GM10248 (cell line): ENCODE measurements around the gene WNT16.
"Not testable (repeated sequence)": the region's sequence is repeated elsewhere in the genome, so short reads cannot be mapped to it uniquely, and the experiment has no call there.

Experiments
- CTCF ChIA-PET: fragments of 300-600 bp; sonication (Branson Sonifier 250); formaldehyde crosslinking; extraction: SDS; loops from one replicate; lab custom pipeline; 2021; ENCODE audit warnings: antibody characterized with exemption; lab: Yijun Ruan, JAX
- POLR2A ChIA-PET: fragments of 350-650 bp; sonication (Branson Sonifier 250); formaldehyde crosslinking; extraction: SDS; loops from one replicate; lab custom pipeline; 2020; ENCODE audit warnings: antibody characterized with exemption; lab: Yijun Ruan, JAX
- DNase-seq: peaks from one replicate; pipeline ENCODE4 v3.0.0; 2012; ENCODE audit errors: extremely low spot score
- CTCF ChIP-seq: IDR thresholded peaks from 2 replicates; pipeline ENCODE4 v1.5.1; 2012; ENCODE audit warnings: mild to moderate bottlenecking, low read depth; ENCODE audit errors: extremely low read depth, missing control alignments, control extremely low read depth

WNT16 gene

GRCh38 chr7:121286186-121286585 is 42.6 kb upstream of the WNT16 start:
- no peak for DNase-seq
- TF ChIP-seq CTCF, result no peak
- POLR2A ChIA-PET, result no interaction called here
- CTCF ChIA-PET, result interaction anchor here (1.2 kb wide), 1 partner anchor 25 kb away, joined by 3 read pairs; no protein-coding TSS in a partner anchor

- ChIA-PET CTCF (no interaction called here), POLR2A (no interaction called here)
- no peak for TF ChIP-seq CTCF
- DNase-seq, result no peak
Measured at GRCh38 chr7:121286742-121287734, 41.8 kb upstream of the WNT16 start.

GRCh38 chr7:121288894-121289293 is 39.9 kb upstream of the WNT16 start:
- POLR2A ChIA-PET, result no interaction called here

GRCh38 chr7:121289930-121290329 is 38.9 kb upstream of the WNT16 start:
- DNase-seq, POLR2A ChIA-PET: not testable (repeated sequence)
- CTCF ChIA-PET, result interaction anchor here (1.3 to 2.3 kb wide), 2 partner anchors 10 kb away, joined by 6 to 7 read pairs; no protein-coding TSS in a partner anchor

More at GRCh38 chr7:121288894-121289293, 39.9 kb upstream of the WNT16 start:
- CTCF ChIA-PET, result interaction anchor here (1.3 to 2.3 kb wide), 2 partner anchors 9 to 11 kb away, joined by 6 to 7 read pairs; no protein-coding TSS in a partner anchor
- no peak for DNase-seq
- TF ChIP-seq CTCF, result no peak

GRCh38 chr7:121294448-121294992 is 34.3 kb upstream of the WNT16 start:
- no peak for TF ChIP-seq CTCF
- POLR2A ChIA-PET, result no interaction called here
- CTCF ChIA-PET, result no interaction called here
- no peak for DNase-seq

- ChIA-PET CTCF (no interaction called here), POLR2A (no interaction called here)
- TF ChIP-seq CTCF, result no peak
- no peak for DNase-seq
Measured at GRCh38 chr7:121297843-121298242, 31.0 kb upstream of the WNT16 start.
